ENCODE results near the gene PRB2.

DNA sequence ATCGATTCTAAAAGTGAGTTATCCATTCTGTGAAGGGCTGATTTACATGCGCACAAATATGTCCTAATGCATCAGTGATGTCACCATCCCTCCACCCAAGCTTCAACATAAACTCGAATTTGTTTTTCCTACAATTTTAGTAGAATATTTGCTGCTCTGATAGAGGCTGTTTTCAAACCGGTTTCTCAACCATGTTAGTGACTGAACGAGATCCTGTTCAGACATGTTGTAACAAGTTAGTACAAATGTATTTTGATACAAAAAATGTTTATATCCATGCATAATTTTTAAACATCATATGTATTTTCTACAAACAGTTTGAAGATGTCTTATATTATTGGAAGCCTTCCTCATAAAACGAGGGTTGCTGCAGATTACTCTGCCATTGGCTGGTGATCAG, 12.7 kb upstream of the PRB2 start:
- TF ChIP-seq, protein P1, sequence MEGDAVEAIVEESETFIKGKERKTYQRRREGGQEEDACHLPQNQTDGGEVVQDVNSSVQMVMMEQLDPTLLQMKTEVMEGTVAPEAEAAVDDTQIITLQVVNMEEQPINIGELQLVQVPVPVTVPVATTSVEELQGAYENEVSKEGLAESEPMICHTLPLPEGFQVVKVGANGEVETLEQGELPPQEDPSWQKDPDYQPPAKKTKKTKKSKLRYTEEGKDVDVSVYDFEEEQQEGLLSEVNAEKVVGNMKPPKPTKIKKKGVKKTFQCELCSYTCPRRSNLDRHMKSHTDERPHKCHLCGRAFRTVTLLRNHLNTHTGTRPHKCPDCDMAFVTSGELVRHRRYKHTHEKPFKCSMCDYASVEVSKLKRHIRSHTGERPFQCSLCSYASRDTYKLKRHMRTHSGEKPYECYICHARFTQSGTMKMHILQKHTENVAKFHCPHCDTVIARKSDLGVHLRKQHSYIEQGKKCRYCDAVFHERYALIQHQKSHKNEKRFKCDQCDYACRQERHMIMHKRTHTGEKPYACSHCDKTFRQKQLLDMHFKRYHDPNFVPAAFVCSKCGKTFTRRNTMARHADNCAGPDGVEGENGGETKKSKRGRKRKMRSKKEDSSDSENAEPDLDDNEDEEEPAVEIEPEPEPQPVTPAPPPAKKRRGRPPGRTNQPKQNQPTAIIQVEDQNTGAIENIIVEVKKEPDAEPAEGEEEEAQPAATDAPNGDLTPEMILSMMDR (optimal IDR thresholded peaks at IDR 0.05 in 1 of 3, IDR thresholded peaks at IDR 0.05 in 1 of 3, conservative IDR thresholded peaks at IDR 0.05 in 1 of 3; ENCODE audit: extremely low read depth in 1 of 3, insufficient read depth in 2 of 3, low read length in 3 of 3), result no peak
- no peak for TF ChIP-seq EZH2 (IDR thresholded peaks at IDR 0.05; ENCODE audit: low read length)

All from keratinocyte (primary cell).